Osteoblast (primary cell): ENCODE data around the gene OR10H5. TPM values are rescaled to one million over a fixed set of nuclear protein-coding genes. Genes with fewer than 3 reads are reported as not detected.
"Not testable (repeated sequence)": the region's sequence is repeated elsewhere in the genome, so short reads cannot be mapped to it uniquely, and the experiment has no call there.

ENCODE experiments used
- DNase-seq: peaks from one replicate; pipeline ENCODE4 v3.0.0; 2011; ENCODE audit warnings: low spot score, mixed read lengths; ENCODE audit not compliant: insufficient read length; ENCODE audit errors: missing footprints
- H2AFZ ChIP-seq: 2 replicates; pipeline ENCODE4 v1.6.0; 2011; ENCODE audit warnings: mild to moderate bottlenecking, low read length
- H3K27ac ChIP-seq: 2 replicates; pipeline ENCODE4 v1.5.1; 2011; ENCODE audit warnings: mild to moderate bottlenecking, low read depth, low read length, moderate library complexity
- H3K27me3 ChIP-seq: 2 replicates; pipeline ENCODE4 v1.6.0; 2012; ENCODE audit warnings: mild to moderate bottlenecking, control low read depth, inconsistent platforms, low read length, moderate library complexity; ENCODE audit not compliant: insufficient read depth
- H3K36me3 ChIP-seq: 2 replicates; pipeline ENCODE4 v1.5.1; 2011; ENCODE audit warnings: mild to moderate bottlenecking, low read length, control low read depth, moderate library complexity; ENCODE audit not compliant: insufficient read depth
- H3K4me1 ChIP-seq: 2 replicates; pipeline ENCODE4 v1.5.1; 2011; ENCODE audit warnings: mild to moderate bottlenecking, low read length, control low read depth, moderate library complexity; ENCODE audit not compliant: insufficient read depth
- H3K4me2 ChIP-seq: 2 replicates; pipeline ENCODE4 v1.6.0; 2011; ENCODE audit warnings: mild to moderate bottlenecking, low read length; ENCODE audit not compliant: insufficient read depth
- H3K4me3 ChIP-seq: fragments of 200-600 bp; sonication (generic); 3 replicates; pipeline ENCODE4 v1.5.1; 2012; ENCODE audit warnings: mild to moderate bottlenecking, low read length, inconsistent platforms; ENCODE audit not compliant: insufficient read depth
- H3K79me2 ChIP-seq: 2 replicates; pipeline ENCODE4 v1.6.0; 2012; ENCODE audit warnings: mild to moderate bottlenecking, low read length, control low read depth, inconsistent platforms; ENCODE audit not compliant: insufficient read depth
- H3K9me3 ChIP-seq: 2 replicates; pipeline ENCODE4 v1.5.1; 2011; ENCODE audit warnings: low read depth, low read length, control low read depth
- H4K20me1 ChIP-seq: 2 replicates; pipeline ENCODE4 v1.6.0; 2012; ENCODE audit warnings: mild to moderate bottlenecking, low read length, control low read depth; ENCODE audit not compliant: insufficient read depth
- CTCF ChIP-seq: IDR thresholded peaks from 2 replicates; pipeline ENCODE4 v1.5.1; 2011; ENCODE audit warnings: mild to moderate bottlenecking, low read depth, low read length, moderate library complexity; ENCODE audit errors: extremely low read depth
- total RNA-seq: library from RNA; depleted of rRNA; stranded (reverse); fragments of >200 nt; gene quantifications from 2 replicates; pipeline ENCODE4 v1.2.3, GENCODE V29; 2012

OR10H5 gene
- total RNA-seq, 1 donor = not detected

- H3K4me3 ChIP-seq = no peak overlapping the region
- no peaks in the 10 kb centered on the region for H4K20me1 ChIP-seq
- TF ChIP-seq CTCF = no peak
- H3K27me3 ChIP-seq = no peaks in the 10 kb centered on the region
- H3K4me1 ChIP-seq = no peaks in the 10 kb centered on the region
- no peak for DNase-seq
- no peak overlapping the region for H3K27ac ChIP-seq
- no peaks in the 10 kb centered on the region for H3K36me3 ChIP-seq
- H3K9me3 ChIP-seq = no peaks in the 10 kb centered on the region
- no peaks in the 10 kb centered on the region for H3K79me2 ChIP-seq
- no peak overlapping the region for H2AFZ ChIP-seq
- no peak overlapping the region for H3K4me2 ChIP-seq
Measured at GRCh38 chr19:15820646-15821045, 33.2 kb downstream of the OR10H5 start.

- Histone ChIP-seq H3K4me3 (no peak overlapping the region), H3K9me3 (no peaks in the 10 kb centered on the region), H3K27ac (no peak overlapping the region), H3K36me3 (no peaks in the 10 kb centered on the region), H3K4me1 (no peaks in the 10 kb centered on the region), H2AFZ (no peak overlapping the region), H3K4me2 (no peak overlapping the region), H3K79me2 (no peaks in the 10 kb centered on the region), H4K20me1 (no peaks in the 10 kb centered on the region), H3K27me3 (no peaks in the 10 kb centered on the region)
- TF ChIP-seq CTCF = no peak
- no peak for DNase-seq
Measured at GRCh38 chr19:15825753-15826152, 38.3 kb downstream of the OR10H5 start.

- H3K4me2 ChIP-seq = no peak overlapping the region
- peak; percentile 22 for DNase-seq
- no peak overlapping the region for H3K27ac ChIP-seq
- no peaks in the 10 kb centered on the region for H3K79me2 ChIP-seq
- H3K36me3 ChIP-seq = no peaks in the 10 kb centered on the region
- H2AFZ ChIP-seq = no peak overlapping the region
- no peak overlapping the region for H3K4me3 ChIP-seq
- no peaks in the 10 kb centered on the region for H3K9me3 ChIP-seq
- H3K4me1 ChIP-seq = no peaks in the 10 kb centered on the region
- H4K20me1 ChIP-seq = no peaks in the 10 kb centered on the region
- no peak for TF ChIP-seq CTCF
- no peaks in the 10 kb centered on the region for H3K27me3 ChIP-seq
Measured at GRCh38 chr19:15828121-15828610, 40.7 kb downstream of the OR10H5 start.

- not testable (repeated sequence) for H3K79me2 ChIP-seq, H3K4me3 ChIP-seq, H2AFZ ChIP-seq, H3K36me3 ChIP-seq, H3K4me2 ChIP-seq, H3K4me1 ChIP-seq, H3K9me3 ChIP-seq, H4K20me1 ChIP-seq, H3K27me3 ChIP-seq, DNase-seq, H3K27ac ChIP-seq
Measured at GRCh38 chr19:15828611-15829305, 41.3 kb downstream of the OR10H5 start.
